ENCODE measurements around the gene SORCS2. TPM values are rescaled to one million over a fixed set of nuclear protein-coding genes. Genes with fewer than 3 reads are reported as not detected.

Gene SORCS2
- total RNA-seq, 1 donor from 2014 or later, result 13.8 TPM

DNA sequence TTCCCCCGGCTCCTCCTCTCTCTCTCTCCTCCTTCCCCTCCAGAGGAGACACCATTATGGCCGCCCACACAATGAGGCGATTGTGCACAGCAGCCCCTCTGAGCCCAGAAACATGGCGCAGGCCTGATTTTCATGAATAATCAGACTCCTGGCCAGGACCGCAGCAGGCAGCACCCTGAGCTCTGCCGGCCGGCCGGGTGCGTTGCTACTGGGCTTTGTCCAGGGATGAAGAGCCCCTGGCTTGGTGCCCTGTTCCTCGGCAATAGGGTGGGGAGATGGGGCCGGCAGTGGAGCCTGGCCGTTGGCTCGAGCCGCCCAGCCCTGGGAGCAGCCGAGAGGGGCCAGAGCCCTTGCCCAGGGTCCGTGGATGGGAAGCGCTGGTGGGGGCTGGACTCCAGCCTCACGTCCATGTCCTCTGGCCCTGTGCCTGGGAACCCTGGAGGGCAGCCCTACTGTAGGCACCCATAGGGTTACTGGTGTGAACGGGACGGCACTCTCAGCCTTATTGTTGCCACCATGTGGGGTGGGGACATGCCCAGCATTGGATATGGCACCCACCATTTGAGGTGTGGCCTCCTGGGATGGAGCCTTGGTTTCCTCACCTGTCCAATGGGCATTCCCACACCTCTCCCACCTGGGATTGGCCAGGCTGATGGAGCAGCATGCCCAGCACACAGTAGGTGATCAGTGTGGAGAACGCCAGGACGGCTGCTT, 103.0 kb downstream of the SORCS2 start:
- Histone ChIP-seq H3K27ac (ENCODE audit: low read depth, low read length) (no peak overlapping the region), H3K27me3 (ENCODE audit: insufficient read depth, low read length) (peaks cover 6% of the 10 kb centered on the region), H3K4me1 (ENCODE audit: insufficient read depth, low read length) (peaks cover 12% of the 10 kb centered on the region), H3K9me3 (ENCODE audit: insufficient read depth, low read depth, low read length) (no peaks in the 10 kb centered on the region), H3K4me2 (ENCODE audit: low read length) (peak overlapping the region; percentile 36), H4K20me1 (ENCODE audit: insufficient read depth, low read length) (peaks cover 69% of the 10 kb centered on the region), H2AFZ (ENCODE audit: low read depth, low read length) (no peak overlapping the region), H3K36me3 (ENCODE audit: insufficient read depth, low read length) (no peaks in the 10 kb centered on the region), H3K9ac (ENCODE audit: low read length) (no peak overlapping the region), H3K79me2 (ENCODE audit: insufficient read depth, low read length) (peaks cover 2% of the 10 kb centered on the region), H3K4me3 (ENCODE audit: insufficient read depth, low read depth, low read length) (no peak overlapping the region)
- Mint-ChIP-seq H3K4me1 (ENCODE audit: low read depth, unreplicated experiment) (peaks cover 5% of the 10 kb centered on the region), H3K36me3 (ENCODE audit: low read depth, unreplicated experiment) (peaks cover 10% of the 10 kb centered on the region), H3K27ac (ENCODE audit: unreplicated experiment) (no peak overlapping the region), H3K27me3 (ENCODE audit: low read depth, unreplicated experiment) (peaks cover 28% of the 10 kb centered on the region), H3K9me3 (ENCODE audit: unreplicated experiment) (peaks cover 3% of the 10 kb centered on the region), H3K4me3 (ENCODE audit: unreplicated experiment) (no peak overlapping the region)
- no peak for TF ChIP-seq EZH2 (IDR thresholded peaks at IDR 0.05; ENCODE audit: insufficient read depth, low read length)
- TF ChIP-seq, protein P1, sequence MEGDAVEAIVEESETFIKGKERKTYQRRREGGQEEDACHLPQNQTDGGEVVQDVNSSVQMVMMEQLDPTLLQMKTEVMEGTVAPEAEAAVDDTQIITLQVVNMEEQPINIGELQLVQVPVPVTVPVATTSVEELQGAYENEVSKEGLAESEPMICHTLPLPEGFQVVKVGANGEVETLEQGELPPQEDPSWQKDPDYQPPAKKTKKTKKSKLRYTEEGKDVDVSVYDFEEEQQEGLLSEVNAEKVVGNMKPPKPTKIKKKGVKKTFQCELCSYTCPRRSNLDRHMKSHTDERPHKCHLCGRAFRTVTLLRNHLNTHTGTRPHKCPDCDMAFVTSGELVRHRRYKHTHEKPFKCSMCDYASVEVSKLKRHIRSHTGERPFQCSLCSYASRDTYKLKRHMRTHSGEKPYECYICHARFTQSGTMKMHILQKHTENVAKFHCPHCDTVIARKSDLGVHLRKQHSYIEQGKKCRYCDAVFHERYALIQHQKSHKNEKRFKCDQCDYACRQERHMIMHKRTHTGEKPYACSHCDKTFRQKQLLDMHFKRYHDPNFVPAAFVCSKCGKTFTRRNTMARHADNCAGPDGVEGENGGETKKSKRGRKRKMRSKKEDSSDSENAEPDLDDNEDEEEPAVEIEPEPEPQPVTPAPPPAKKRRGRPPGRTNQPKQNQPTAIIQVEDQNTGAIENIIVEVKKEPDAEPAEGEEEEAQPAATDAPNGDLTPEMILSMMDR (IDR thresholded peaks at IDR 0.05; ENCODE audit: insufficient read depth, low read depth, low read length), result no peak
- DNase-seq (ENCODE audit: low read depth), result peak; percentile 45
- FAIRE-seq, result no peak

DNA sequence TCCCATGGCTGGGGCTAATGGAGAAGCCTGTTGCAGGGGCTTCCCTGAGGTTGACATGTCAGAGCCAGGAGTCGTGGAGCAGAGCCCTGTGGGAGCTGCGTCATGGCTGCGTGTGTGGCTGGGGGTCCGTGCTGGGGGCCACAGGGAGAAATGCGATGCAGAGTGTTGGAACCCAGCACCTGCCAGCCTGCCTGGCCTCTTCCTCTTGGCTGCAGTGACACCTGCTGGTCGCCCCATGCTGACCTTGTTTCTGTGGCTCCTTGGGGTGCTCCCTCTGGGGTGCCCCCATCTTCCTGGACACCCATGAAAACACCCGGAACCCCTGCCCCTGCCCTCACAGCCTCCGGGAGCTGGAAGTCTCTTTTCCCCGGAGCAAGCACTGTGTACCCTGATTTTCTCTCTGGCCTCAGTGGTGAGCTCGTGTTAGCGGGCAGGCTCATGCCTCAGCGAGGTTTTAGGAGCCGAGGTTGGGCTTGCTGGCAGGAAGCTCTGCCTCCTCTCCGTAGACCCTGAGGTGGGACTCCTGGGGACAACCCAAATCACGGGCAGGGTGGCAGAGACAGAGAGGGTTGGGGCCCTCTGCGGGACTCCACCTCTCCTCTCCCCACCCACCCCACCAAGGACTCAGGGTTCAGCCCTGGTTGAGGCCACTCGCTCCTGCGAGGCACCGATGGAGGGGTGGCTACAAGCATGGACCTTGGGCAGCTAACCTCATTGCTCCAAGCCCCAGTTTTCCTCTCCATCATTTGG, 103.7 kb downstream of the SORCS2 start:
- H3K4me3 Mint-ChIP-seq (ENCODE audit: unreplicated experiment), result no peak overlapping the region
- Histone ChIP-seq H3K27me3 (ENCODE audit: insufficient read depth, low read length) (peaks cover 6% of the 10 kb centered on the region), H3K9ac (ENCODE audit: low read length) (no peak overlapping the region), H4K20me1 (ENCODE audit: insufficient read depth, low read length) (peaks cover 69% of the 10 kb centered on the region), H3K36me3 (ENCODE audit: insufficient read depth, low read length) (no peaks in the 10 kb centered on the region), H3K79me2 (ENCODE audit: insufficient read depth, low read length) (peaks cover 2% of the 10 kb centered on the region), H3K9me3 (ENCODE audit: insufficient read depth, low read depth, low read length) (no peaks in the 10 kb centered on the region), H3K4me3 (ENCODE audit: insufficient read depth, low read depth, low read length) (no peak overlapping the region), H2AFZ (ENCODE audit: low read depth, low read length) (no peak overlapping the region), H3K4me2 (ENCODE audit: low read length) (peak overlapping the region; percentile 36), H3K27ac (ENCODE audit: low read depth, low read length) (no peak overlapping the region), H3K4me1 (ENCODE audit: insufficient read depth, low read length) (peaks cover 12% of the 10 kb centered on the region)
- peaks cover 5% of the 10 kb centered on the region for H3K4me1 Mint-ChIP-seq (ENCODE audit: low read depth, unreplicated experiment)
- peaks cover 9% of the 10 kb centered on the region for H3K36me3 Mint-ChIP-seq (ENCODE audit: low read depth, unreplicated experiment)
- no peak for FAIRE-seq
- no peak overlapping the region for H3K27ac Mint-ChIP-seq (ENCODE audit: unreplicated experiment)
- no peak for DNase-seq (ENCODE audit: low read depth)
- TF ChIP-seq EZH2 (IDR thresholded peaks at IDR 0.05; ENCODE audit: insufficient read depth, low read length), result no peak
- TF ChIP-seq, protein P1 (IDR thresholded peaks at IDR 0.05; ENCODE audit: insufficient read depth, low read depth, low read length), result peak; percentile 43
- peaks cover 3% of the 10 kb centered on the region for H3K9me3 Mint-ChIP-seq (ENCODE audit: unreplicated experiment)
- peaks cover 29% of the 10 kb centered on the region for H3K27me3 Mint-ChIP-seq (ENCODE audit: low read depth, unreplicated experiment)

Measured in astrocyte (in vitro differentiated cells and primary cell).